Endothelial cell (in vitro differentiated cells): ENCODE measurements around the gene BPIFB4. TPM values are rescaled to one million over a fixed set of nuclear protein-coding genes. Genes with fewer than 3 reads are reported as not detected.

Experiments
- DNase-seq: peaks from one replicate; pipeline ENCODE4 v3.0.0; 2021; ENCODE audit warnings: low spot score
- H3K27ac Mint-ChIP-seq: one replicate; pipeline ENCODE4 v1.8.0; 2021; ENCODE audit warnings: mixed read lengths, inconsistent platforms; ENCODE audit not compliant: unreplicated experiment
- H3K27me3 Mint-ChIP-seq: one replicate; pipeline ENCODE4 v1.8.0; 2021; ENCODE audit warnings: mild to moderate bottlenecking, moderate library complexity, mixed read lengths, inconsistent platforms; ENCODE audit not compliant: unreplicated experiment
- H3K36me3 Mint-ChIP-seq: one replicate; pipeline ENCODE4 v1.8.0; 2021; ENCODE audit warnings: mild to moderate bottlenecking, low read depth, mixed read lengths, inconsistent platforms; ENCODE audit not compliant: unreplicated experiment
- H3K4me1 Mint-ChIP-seq: one replicate; pipeline ENCODE4 v1.8.0; 2021; ENCODE audit warnings: mild to moderate bottlenecking, mixed read lengths, inconsistent platforms; ENCODE audit not compliant: unreplicated experiment
- H3K4me3 Mint-ChIP-seq: one replicate; pipeline ENCODE4 v1.8.0; 2021; ENCODE audit warnings: mild to moderate bottlenecking, mixed read lengths, inconsistent platforms; ENCODE audit not compliant: unreplicated experiment
- H3K9me3 Mint-ChIP-seq: one replicate; pipeline ENCODE4 v1.8.0; 2021; ENCODE audit warnings: mixed read lengths, inconsistent platforms; ENCODE audit not compliant: unreplicated experiment
- total RNA-seq: library from RNA; stranded (reverse); fragmentation: NEBNext Ultra II Directional; extraction: Animal tissue kit (Norgen Biotek cat#: 25700); gene quantifications from one replicate; pipeline ENCODE4 v1.2.1, GENCODE V29; 2021; ENCODE audit not compliant: unreplicated experiment
- TF ChIP-seq, protein P1 (sequence below): fragments of 200-600 bp; sonication (generic); IDR thresholded peaks from one replicate; pipeline ENCODE4 v1.5.0; 2021; ENCODE audit warnings: antibody characterized with exemption; ENCODE audit not compliant: unreplicated experiment

Gene BPIFB4
- total RNA-seq, 1 donor from 2014 or later: 2.1 TPM

DNA sequence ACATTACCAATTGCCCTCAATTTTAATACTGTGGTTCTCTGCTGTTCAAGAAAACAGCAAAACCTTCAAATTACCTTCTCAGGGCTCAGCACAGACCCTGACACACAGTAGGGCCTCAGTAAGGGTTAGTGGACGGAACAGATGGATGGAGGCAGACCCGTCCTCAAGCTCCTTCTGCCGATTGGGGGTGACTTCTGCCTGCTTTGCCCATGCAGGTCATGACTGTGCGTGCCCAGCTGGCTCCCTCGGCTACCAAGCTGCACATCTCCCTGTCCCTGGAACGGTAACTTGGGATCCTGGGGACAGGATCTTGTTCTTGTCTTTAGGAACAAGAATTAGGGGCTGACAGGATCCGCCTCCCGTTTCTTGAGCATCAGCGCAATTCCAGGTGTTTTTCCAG lies 9.8 kb upstream of the BPIFB4 start:
- H3K9me3 Mint-ChIP-seq: no peaks in the 10 kb centered on the region
- peaks cover 5% of the 10 kb centered on the region for H3K4me1 Mint-ChIP-seq
- H3K27me3 Mint-ChIP-seq: peaks cover 6% of the 10 kb centered on the region
- no peak for DNase-seq
- TF ChIP-seq, protein P1, sequence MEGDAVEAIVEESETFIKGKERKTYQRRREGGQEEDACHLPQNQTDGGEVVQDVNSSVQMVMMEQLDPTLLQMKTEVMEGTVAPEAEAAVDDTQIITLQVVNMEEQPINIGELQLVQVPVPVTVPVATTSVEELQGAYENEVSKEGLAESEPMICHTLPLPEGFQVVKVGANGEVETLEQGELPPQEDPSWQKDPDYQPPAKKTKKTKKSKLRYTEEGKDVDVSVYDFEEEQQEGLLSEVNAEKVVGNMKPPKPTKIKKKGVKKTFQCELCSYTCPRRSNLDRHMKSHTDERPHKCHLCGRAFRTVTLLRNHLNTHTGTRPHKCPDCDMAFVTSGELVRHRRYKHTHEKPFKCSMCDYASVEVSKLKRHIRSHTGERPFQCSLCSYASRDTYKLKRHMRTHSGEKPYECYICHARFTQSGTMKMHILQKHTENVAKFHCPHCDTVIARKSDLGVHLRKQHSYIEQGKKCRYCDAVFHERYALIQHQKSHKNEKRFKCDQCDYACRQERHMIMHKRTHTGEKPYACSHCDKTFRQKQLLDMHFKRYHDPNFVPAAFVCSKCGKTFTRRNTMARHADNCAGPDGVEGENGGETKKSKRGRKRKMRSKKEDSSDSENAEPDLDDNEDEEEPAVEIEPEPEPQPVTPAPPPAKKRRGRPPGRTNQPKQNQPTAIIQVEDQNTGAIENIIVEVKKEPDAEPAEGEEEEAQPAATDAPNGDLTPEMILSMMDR: no peak
- H3K36me3 Mint-ChIP-seq: no peaks in the 10 kb centered on the region
- H3K4me3 Mint-ChIP-seq: no peak overlapping the region
- H3K27ac Mint-ChIP-seq: no peak overlapping the region

DNA sequence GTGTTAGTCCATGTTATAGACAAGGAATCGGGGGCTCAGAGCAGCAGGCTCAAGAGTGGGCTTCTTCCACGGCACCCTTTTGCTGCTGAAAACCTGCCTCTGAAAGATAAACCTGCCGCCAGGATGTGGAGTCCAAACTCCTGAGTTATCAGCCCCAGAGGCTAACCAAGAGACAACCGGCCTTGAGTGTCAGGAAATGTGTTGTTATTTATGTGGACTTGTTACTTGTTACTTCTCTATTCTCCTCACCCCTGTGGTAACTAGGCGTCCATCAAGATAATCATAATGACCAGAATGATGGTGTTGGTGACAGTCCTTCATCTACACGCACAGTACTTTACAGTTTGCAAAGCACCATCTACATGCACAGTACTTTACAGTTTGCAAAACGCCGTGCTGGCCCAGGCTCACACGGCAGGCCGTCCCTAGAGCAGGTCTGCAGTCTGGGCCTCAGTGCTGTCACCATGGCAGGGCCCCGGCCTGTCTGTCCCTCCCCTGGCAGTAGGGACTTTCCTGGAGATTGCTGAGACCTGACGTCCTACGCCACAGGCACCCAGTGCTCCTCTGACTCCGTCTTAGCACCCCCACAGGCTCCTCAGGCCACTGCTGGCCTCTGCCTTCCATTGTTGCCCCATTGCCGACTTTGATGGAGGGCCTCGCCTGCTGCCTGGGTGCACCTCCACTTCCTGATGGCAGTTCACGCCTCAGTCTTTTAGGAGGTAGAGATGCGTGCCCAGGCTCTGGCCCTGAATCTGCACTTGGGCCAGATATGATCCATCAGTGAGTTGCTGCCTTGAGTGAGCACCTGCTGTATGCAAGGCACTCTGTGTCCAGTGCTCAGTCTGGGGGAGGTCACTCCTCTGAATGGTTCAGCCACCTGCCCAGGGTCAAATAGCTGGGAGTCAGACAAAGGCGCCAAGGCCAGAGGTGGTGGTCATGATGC lies 9.1 kb upstream of the BPIFB4 start:
- no peaks in the 10 kb centered on the region for H3K36me3 Mint-ChIP-seq
- TF ChIP-seq, protein P1: no peak
- peaks cover 6% of the 10 kb centered on the region for H3K27me3 Mint-ChIP-seq
- DNase-seq: no peak
- H3K9me3 Mint-ChIP-seq: no peaks in the 10 kb centered on the region
- H3K4me1 Mint-ChIP-seq: peaks cover 5% of the 10 kb centered on the region
- H3K4me3 Mint-ChIP-seq: no peak overlapping the region
- no peak overlapping the region for H3K27ac Mint-ChIP-seq

DNA sequence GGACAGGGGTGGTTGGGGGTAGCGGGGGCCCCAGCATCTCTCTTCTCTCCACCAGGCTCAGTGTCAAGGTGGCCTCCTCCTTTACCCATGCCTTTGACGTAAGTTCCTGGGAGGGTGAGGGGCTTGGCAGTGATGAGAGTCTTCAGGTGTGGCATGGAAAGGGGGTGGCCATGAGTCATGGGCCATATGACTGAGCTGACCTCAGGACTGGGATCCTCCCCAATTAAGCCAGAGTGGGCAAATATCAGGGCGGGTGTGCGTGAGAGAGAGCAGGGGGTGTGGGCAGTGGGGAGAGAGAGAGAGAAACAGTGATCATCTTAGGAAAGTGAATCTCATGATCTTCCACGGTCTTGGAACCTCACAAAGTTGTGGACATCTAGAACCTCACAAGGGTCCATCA lies 8.2 kb upstream of the BPIFB4 start:
- Mint-ChIP-seq H3K4me3 (no peak overlapping the region), H3K27me3 (peaks cover 6% of the 10 kb centered on the region), H3K27ac (no peak overlapping the region), H3K9me3 (no peaks in the 10 kb centered on the region), H3K36me3 (no peaks in the 10 kb centered on the region), H3K4me1 (peaks cover 5% of the 10 kb centered on the region)
- TF ChIP-seq, protein P1: no peak
- no peak for DNase-seq

DNA sequence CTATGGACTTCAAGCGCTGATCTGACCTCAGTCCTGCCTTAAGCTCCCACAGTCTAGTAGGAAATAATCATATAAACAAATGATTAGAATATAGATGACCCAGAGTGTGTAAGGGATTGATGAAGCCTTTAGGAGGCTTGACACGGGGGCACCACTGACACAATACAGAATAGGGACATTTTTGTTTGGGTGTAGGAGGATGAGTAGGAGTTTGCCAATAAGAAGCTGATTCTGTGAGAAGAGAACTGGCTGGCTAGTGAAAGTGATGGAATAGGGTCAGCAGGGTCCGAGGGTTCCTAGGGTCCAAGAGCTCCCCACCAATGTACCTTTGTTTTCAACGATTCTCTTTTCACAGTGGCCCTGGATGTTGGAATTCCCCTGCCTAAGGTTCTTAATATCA lies 7.1 kb upstream of the BPIFB4 start:
- no peak overlapping the region for H3K4me3 Mint-ChIP-seq
- TF ChIP-seq, protein P1: no peak

DNA sequence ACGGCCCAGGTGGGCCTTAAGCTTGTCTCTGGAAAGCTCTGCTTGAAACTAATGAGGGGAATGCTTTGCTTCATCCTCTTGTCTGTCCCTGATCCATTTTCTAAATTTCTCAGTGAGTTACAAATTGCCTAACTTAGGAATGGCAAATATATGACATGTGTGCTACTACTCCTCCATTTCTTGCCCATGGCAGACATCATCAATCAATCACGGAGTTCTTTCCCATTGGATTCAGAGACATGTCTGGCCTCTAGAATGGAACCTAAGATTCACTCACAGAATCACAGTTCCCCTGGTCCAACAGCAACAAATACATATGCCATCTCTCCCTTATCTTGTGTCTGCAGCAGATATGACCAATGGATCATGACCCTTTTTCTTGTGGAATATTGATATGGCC lies 6.6 kb upstream of the BPIFB4 start:
- peaks cover 5% of the 10 kb centered on the region for H3K4me1 Mint-ChIP-seq
- TF ChIP-seq, protein P1: no peak
- no peak overlapping the region for H3K4me3 Mint-ChIP-seq

More for the DNA sequence above, 7.1 kb upstream of the BPIFB4 start:
- H3K27ac Mint-ChIP-seq: no peak overlapping the region
- peaks cover 6% of the 10 kb centered on the region for H3K27me3 Mint-ChIP-seq
- H3K9me3 Mint-ChIP-seq: no peaks in the 10 kb centered on the region
- H3K36me3 Mint-ChIP-seq: no peaks in the 10 kb centered on the region
- peaks cover 5% of the 10 kb centered on the region for H3K4me1 Mint-ChIP-seq
- no peak for DNase-seq

More for the DNA sequence above, 6.6 kb upstream of the BPIFB4 start:
- H3K27me3 Mint-ChIP-seq: peaks cover 3% of the 10 kb centered on the region
- H3K36me3 Mint-ChIP-seq: no peaks in the 10 kb centered on the region
- H3K27ac Mint-ChIP-seq: no peak overlapping the region
- DNase-seq: no peak
- no peaks in the 10 kb centered on the region for H3K9me3 Mint-ChIP-seq
